Ovary (tissue), 3 donors: ENCODE results near the gene CIC.

Experiments used
- CTCF ChIP-seq, 3 donors: fragments of 450-650 bp in 2 of 3; fragments of 200-600 bp in 1 of 3; IDR thresholded peaks; one replicate each; pipeline versions ENCODE4 v1.5.1 to v1.8.0; 2016 to 2022; ENCODE audit warnings: antibody characterized with exemption in 3 of 3, mild to moderate bottlenecking in 1 of 3
- EP300 ChIP-seq: sonication (generic); formaldehyde crosslinking; IDR thresholded peaks from one replicate; pipeline ENCODE4 v1.6.1; 2017; ENCODE audit warnings: antibody characterized with exemption
- POLR2A ChIP-seq: fragments of 450-650 bp; IDR thresholded peaks from one replicate; pipeline ENCODE4 v1.6.1; 2017; ENCODE audit warnings: antibody characterized with exemption, mild to moderate bottlenecking, moderate library complexity
- donor health status: DM: no; HTN: no; CAD: no.

- no peak for TF ChIP-seq CTCF (IDR thresholded peaks at IDR 0.05)
- no peak for TF ChIP-seq POLR2A
- TF ChIP-seq EP300: no peak
Measured at GRCh38 chr19:42272989-42273406, 3.9 kb downstream of the CIC start.
